Heart left ventricle (tissue), 13 donors: ENCODE data around the gene LENG1.

Experiments used
- POLR2A ChIP-seq, 2 donors: fragments of 450-650 bp; IDR thresholded peaks; one replicate each; pipeline ENCODE4 v1.6.1; 2017; ENCODE audit warnings: antibody characterized with exemption in 2 of 2, mild to moderate bottlenecking in 2 of 2, moderate library complexity in 2 of 2
- TF ChIP-seq, protein P1 (sequence below), 12 donors: fragments of 200-600 bp; sonication (generic) in 4 of 12; IDR thresholded peaks; one replicate each; pipeline versions ENCODE4 v1.5.0 to v1.8.0; 2018 to 2022; ENCODE audit warnings: antibody characterized with exemption in 12 of 12, mild to moderate bottlenecking in 5 of 12
- donor health status: ischemic (EF 13 %, LVEDD 7.1; RV severe dilation, severe dysfunction).
- donor health status: DM: no; HTN: yes; CAD: no.
- donor health status: DM: no; HTN: no; CAD: no.
- donor health status: ischemic (EF 25% LVEDD 6.9; RV normal size, moderate dysfunction).
- donor health status: ischemic (EF 25% LVEDD 5.7; RV mildly dilated, moderate dysfunction).
- donor health status: ischemic (EF 35%, LVEDD 5.7; RV mildly dilated, moderate dysfunction).
- donor health status: nonischemic (EF 11% LVEDD 7.7; RV severe dilation, severe dysfunction).
- donor health status: DM: yes; HTN: yes; CAD: no.
- donor health status: PGD.
- donor health status: ischemic (EF 29% LVEDD 5.4; RV normal size, mild dysfunction).
- donor health status: nonischemic (EF 23%, LVEDD 6.1; RV moderate dilation, normal function).

DNA sequence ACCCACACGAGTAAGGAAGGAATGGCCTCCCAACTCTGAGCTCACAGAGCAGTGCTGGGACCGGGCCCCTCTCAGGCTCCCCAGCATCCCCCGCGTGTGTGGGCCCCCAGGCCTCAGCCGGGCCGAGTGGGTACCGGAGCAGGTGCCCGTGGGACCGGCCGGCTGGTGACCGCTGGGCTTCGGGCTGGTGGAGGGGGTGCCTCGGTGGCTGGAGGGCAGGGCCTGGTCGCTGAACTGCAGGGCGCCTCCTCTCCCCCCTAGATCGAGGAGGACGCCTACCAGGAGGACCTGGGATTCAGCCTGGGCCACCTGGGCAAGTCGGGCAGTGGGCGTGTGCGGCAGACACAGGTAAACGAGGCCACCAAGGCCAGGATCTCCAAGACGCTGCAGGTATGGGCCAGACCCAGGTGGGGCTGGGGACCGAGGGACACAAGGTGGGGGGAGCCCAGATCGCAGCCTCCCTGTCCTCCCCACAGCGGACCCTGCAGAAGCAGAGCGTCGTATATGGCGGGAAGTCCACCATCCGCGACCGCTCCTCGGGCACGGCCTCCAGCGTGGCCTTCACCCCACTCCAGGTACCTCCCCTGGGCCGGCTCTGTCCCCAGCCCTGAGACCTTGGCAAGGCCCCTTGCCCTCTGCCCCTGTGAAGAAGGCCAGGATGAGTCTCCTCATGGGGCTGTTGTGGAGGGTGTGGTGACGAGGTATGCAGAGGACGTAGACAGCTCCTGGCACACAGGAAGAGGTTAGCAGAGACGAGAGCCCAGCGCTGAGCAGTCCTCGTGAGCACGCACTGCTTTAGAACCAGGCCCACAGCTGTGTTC, 30.5 kb downstream of the LENG1 start:
- TF ChIP-seq POLR2A (IDR thresholded peaks at IDR 0.05), result no peak
- TF ChIP-seq, protein P1, sequence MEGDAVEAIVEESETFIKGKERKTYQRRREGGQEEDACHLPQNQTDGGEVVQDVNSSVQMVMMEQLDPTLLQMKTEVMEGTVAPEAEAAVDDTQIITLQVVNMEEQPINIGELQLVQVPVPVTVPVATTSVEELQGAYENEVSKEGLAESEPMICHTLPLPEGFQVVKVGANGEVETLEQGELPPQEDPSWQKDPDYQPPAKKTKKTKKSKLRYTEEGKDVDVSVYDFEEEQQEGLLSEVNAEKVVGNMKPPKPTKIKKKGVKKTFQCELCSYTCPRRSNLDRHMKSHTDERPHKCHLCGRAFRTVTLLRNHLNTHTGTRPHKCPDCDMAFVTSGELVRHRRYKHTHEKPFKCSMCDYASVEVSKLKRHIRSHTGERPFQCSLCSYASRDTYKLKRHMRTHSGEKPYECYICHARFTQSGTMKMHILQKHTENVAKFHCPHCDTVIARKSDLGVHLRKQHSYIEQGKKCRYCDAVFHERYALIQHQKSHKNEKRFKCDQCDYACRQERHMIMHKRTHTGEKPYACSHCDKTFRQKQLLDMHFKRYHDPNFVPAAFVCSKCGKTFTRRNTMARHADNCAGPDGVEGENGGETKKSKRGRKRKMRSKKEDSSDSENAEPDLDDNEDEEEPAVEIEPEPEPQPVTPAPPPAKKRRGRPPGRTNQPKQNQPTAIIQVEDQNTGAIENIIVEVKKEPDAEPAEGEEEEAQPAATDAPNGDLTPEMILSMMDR (IDR thresholded peaks at IDR 0.05), result no peak
